ENCODE data around the gene NCDN.

Gene NCDN

DNA sequence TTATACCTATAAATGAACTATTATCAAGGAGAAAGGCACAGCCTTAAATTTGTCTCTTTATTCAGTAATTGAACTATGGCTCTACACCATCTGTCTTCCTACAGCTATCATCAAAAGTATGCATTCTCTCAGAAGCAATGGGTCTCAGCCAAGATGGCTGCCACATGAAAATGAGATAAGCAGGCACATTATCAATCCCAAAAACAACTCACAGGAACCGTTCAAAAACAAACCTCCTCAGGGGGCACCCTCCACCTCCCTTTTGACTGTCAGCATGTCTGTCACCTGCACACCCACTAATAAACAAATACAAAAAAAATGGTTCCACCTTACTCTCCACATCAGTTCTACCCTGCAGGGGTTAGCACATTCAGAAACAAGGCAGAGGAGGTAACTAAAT is 24.0 kb upstream of the NCDN start:
- H3K27ac ChIP-seq (ENCODE audit: low read depth, low read length), result no peak overlapping the region
- H3K27me3 ChIP-seq (ENCODE audit: control insufficient read depth in 1 of 2, insufficient read depth in 2 of 2, low read length in 2 of 2), result no peaks in the 10 kb centered on the region
- peaks cover 20% of the 10 kb centered on the region for H3K4me1 ChIP-seq (ENCODE audit: insufficient read depth, low read length)

DNA sequence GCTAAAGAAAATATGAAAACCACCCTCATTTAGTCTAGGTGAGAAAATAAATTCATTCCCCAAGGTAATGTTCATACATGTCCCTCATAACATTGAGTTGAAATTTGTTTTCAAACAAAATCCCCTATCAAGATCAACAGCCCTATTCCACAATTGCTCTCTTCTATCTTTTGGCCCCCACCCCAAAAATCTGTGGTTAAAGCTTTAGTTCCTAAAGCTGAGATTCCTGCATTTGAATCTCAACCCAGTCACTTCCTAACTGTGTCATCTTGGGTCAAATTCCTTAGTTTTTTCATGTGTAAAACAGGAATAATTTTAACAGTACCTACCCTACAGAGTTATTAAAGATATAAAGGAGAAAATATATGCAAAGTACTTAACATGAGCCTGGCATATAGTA is 22.4 kb upstream of the NCDN start:
- no peaks in the 10 kb centered on the region for H3K27me3 ChIP-seq (ENCODE audit: control insufficient read depth in 1 of 2, insufficient read depth in 2 of 2, low read length in 2 of 2)
- no peak overlapping the region for H3K27ac ChIP-seq (ENCODE audit: low read depth, low read length)
- H3K36me3 ChIP-seq (ENCODE audit: insufficient read depth, low read length), result no peaks in the 10 kb centered on the region
- peaks cover 34% of the 10 kb centered on the region for H3K4me1 ChIP-seq (ENCODE audit: insufficient read depth, low read length)
- no peak overlapping the region for H3K9ac ChIP-seq (ENCODE audit: low read length)
- no peak overlapping the region for H3K4me3 ChIP-seq (ENCODE audit: low read depth in 1 of 2, low read length in 2 of 2)
- no peaks in the 10 kb centered on the region for H3K9me3 ChIP-seq (ENCODE audit: low read length)

More for the DNA sequence above, 24.0 kb upstream of the NCDN start:
- Histone ChIP-seq H3K36me3 (ENCODE audit: insufficient read depth, low read length) (no peaks in the 10 kb centered on the region), H3K4me3 (ENCODE audit: low read depth in 1 of 2, low read length in 2 of 2) (no peak overlapping the region), H3K9me3 (ENCODE audit: low read length) (no peaks in the 10 kb centered on the region), H3K9ac (ENCODE audit: low read length) (no peak overlapping the region)

GRCh38 chr1:35536556-35537162 is 20.9 kb upstream of the NCDN start:
- H3K27me3 ChIP-seq (ENCODE audit: control insufficient read depth in 1 of 2, insufficient read depth in 2 of 2, low read length in 2 of 2), result no peaks in the 10 kb centered on the region
- H3K9ac ChIP-seq (ENCODE audit: low read length), result no peak overlapping the region
- H3K27ac ChIP-seq (ENCODE audit: low read depth, low read length), result no peak overlapping the region
- H3K4me3 ChIP-seq (ENCODE audit: low read depth in 1 of 2, low read length in 2 of 2), result no peak overlapping the region
- no peaks in the 10 kb centered on the region for H3K36me3 ChIP-seq (ENCODE audit: insufficient read depth, low read length)
- H3K4me1 ChIP-seq (ENCODE audit: insufficient read depth, low read length), result peaks cover 41% of the 10 kb centered on the region
- no peaks in the 10 kb centered on the region for H3K9me3 ChIP-seq (ENCODE audit: low read length)

DNA sequence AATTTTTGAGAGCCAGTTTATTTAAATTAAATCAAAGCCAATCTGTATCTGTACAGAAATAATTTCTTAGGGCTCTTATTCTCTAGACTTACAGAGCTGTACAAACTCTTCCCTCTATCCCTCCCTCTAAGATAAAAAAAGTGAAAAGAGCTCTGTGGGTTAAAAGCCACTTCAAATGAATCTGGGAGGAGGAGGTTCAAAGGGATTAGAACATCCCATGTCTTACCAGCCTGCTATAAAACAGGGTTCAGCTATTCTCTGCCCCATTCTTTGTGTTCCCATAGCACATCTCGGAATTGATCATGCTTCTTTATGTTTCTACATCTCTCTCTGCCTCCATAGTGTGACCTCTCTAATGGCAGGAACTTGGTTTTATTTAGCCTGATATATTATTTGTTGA is 19.8 kb upstream of the NCDN start:
- Histone ChIP-seq H3K4me3 (ENCODE audit: low read depth in 1 of 2, low read length in 2 of 2) (no peak overlapping the region), H3K27ac (ENCODE audit: low read depth, low read length) (no peak overlapping the region), H3K9ac (ENCODE audit: low read length) (no peak overlapping the region), H3K36me3 (ENCODE audit: insufficient read depth, low read length) (no peaks in the 10 kb centered on the region), H3K9me3 (ENCODE audit: low read length) (no peaks in the 10 kb centered on the region), H3K27me3 (ENCODE audit: control insufficient read depth in 1 of 2, insufficient read depth in 2 of 2, low read length in 2 of 2) (no peaks in the 10 kb centered on the region), H3K4me1 (ENCODE audit: insufficient read depth, low read length) (peaks cover 37% of the 10 kb centered on the region)

- Histone ChIP-seq H3K4me1 (ENCODE audit: insufficient read depth, low read length) (peaks cover 36% of the 10 kb centered on the region), H3K36me3 (ENCODE audit: insufficient read depth, low read length) (no peaks in the 10 kb centered on the region), H3K27me3 (ENCODE audit: control insufficient read depth in 1 of 2, insufficient read depth in 2 of 2, low read length in 2 of 2) (no peaks in the 10 kb centered on the region), H3K9ac (ENCODE audit: low read length) (no peak overlapping the region), H3K4me3 (ENCODE audit: low read depth in 1 of 2, low read length in 2 of 2) (no peak overlapping the region), H3K9me3 (ENCODE audit: low read length) (no peaks in the 10 kb centered on the region), H3K27ac (ENCODE audit: low read depth, low read length) (no peak overlapping the region)
Observed at GRCh38 chr1:35539073-35539823, 18.4 kb upstream of the NCDN start.

GRCh38 chr1:35539824-35540261 is 17.8 kb upstream of the NCDN start:
- Histone ChIP-seq H3K27ac (ENCODE audit: low read depth, low read length) (no peak overlapping the region), H3K9me3 (ENCODE audit: low read length) (no peaks in the 10 kb centered on the region), H3K27me3 (ENCODE audit: control insufficient read depth in 1 of 2, insufficient read depth in 2 of 2, low read length in 2 of 2) (no peaks in the 10 kb centered on the region), H3K36me3 (ENCODE audit: insufficient read depth, low read length) (no peaks in the 10 kb centered on the region), H3K4me1 (ENCODE audit: insufficient read depth, low read length) (peaks cover 39% of the 10 kb centered on the region), H3K9ac (ENCODE audit: low read length) (no peak overlapping the region), H3K4me3 (ENCODE audit: low read depth in 1 of 2, low read length in 2 of 2) (no peak overlapping the region)

- H3K9me3 ChIP-seq (ENCODE audit: low read length), result no peaks in the 10 kb centered on the region
- H3K4me1 ChIP-seq (ENCODE audit: insufficient read depth, low read length), result peaks cover 16% of the 10 kb centered on the region
- peaks cover 10% of the 10 kb centered on the region for H3K36me3 ChIP-seq (ENCODE audit: insufficient read depth, low read length)
- no peak overlapping the region for H3K27ac ChIP-seq (ENCODE audit: low read depth, low read length)
- H3K27me3 ChIP-seq (ENCODE audit: control insufficient read depth in 1 of 2, insufficient read depth in 2 of 2, low read length in 2 of 2), result no peaks in the 10 kb centered on the region
- no peak overlapping the region for H3K9ac ChIP-seq (ENCODE audit: low read length)
- H3K4me3 ChIP-seq (ENCODE audit: low read depth in 1 of 2, low read length in 2 of 2), result no peak overlapping the region
Observed at GRCh38 chr1:35544976-35545375, 12.6 kb upstream of the NCDN start.

- Histone ChIP-seq H3K4me3 (ENCODE audit: low read depth in 1 of 2, low read length in 2 of 2) (no peak overlapping the region), H3K27me3 (ENCODE audit: control insufficient read depth in 1 of 2, insufficient read depth in 2 of 2, low read length in 2 of 2) (no peaks in the 10 kb centered on the region), H3K9me3 (ENCODE audit: low read length) (no peaks in the 10 kb centered on the region), H3K4me1 (ENCODE audit: insufficient read depth, low read length) (peaks cover 7% of the 10 kb centered on the region), H3K36me3 (ENCODE audit: insufficient read depth, low read length) (peaks cover 19% of the 10 kb centered on the region), H3K9ac (ENCODE audit: low read length) (no peak overlapping the region), H3K27ac (ENCODE audit: low read depth, low read length) (no peak overlapping the region)
Observed at GRCh38 chr1:35546614-35547013, 11.0 kb upstream of the NCDN start.

GRCh38 chr1:35553851-35554250 is 3.7 kb upstream of the NCDN start:
- no peak overlapping the region for H3K4me3 ChIP-seq (ENCODE audit: low read depth in 1 of 2, low read length in 2 of 2)
- no peaks in the 10 kb centered on the region for H3K9me3 ChIP-seq (ENCODE audit: low read length)
- no peak overlapping the region for H3K27ac ChIP-seq (ENCODE audit: low read depth, low read length)
- H3K4me1 ChIP-seq (ENCODE audit: insufficient read depth, low read length), result peaks cover 39% of the 10 kb centered on the region
- H3K27me3 ChIP-seq (ENCODE audit: control insufficient read depth in 1 of 2, insufficient read depth in 2 of 2, low read length in 2 of 2), result no peaks in the 10 kb centered on the region
- H3K36me3 ChIP-seq (ENCODE audit: insufficient read depth, low read length), result peaks cover 37% of the 10 kb centered on the region
- H3K9ac ChIP-seq (ENCODE audit: low read length), result no peak overlapping the region

DNA sequence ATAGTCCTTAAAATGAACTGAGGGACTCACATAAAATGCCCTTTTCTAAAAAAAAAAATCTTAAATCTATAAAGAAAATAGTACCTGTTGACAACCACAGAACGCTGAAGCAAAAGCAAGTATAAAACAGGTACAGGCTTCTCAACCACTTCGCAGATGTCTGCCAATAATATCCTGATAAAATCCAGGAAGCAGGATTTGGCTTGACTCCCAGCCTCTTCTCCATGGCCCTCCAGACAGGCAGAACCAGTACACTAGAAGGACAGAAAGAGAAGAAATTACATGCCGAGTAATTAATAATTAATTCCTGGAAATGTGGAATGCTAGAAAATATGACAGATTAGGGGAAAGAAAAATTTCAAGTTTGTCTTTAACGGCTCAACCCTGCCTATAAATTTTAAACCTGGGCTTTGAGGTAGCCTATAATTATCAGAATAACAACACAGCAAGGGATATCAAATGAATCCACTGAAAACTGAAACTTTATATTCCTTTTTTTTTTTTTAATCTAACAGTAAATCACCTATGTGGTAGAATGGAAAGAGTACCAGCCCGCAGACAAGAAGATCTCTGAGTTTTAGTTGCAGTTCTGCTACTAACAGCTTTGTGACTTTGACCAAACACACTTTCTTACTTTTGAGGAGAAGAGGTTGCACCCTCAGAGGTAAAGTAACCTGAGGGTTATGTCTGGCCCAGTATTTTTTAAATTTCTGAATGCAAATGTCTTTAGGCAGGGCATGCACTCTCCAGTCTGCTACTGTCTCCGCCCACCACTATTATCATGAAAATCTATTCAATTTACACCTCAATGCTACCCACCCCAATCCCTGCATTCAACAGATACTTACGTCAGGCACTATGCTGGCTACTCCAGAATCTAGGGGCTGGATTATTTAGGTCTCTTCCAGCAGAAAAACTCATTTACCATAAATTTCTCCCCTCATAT is 3.1 kb upstream of the NCDN start:
- Histone ChIP-seq H3K9ac (ENCODE audit: low read length) (no peak overlapping the region), H3K4me1 (ENCODE audit: insufficient read depth, low read length) (peaks cover 44% of the 10 kb centered on the region), H3K4me3 (ENCODE audit: low read depth in 1 of 2, low read length in 2 of 2) (no peak overlapping the region), H3K27me3 (ENCODE audit: control insufficient read depth in 1 of 2, insufficient read depth in 2 of 2, low read length in 2 of 2) (no peaks in the 10 kb centered on the region), H3K27ac (ENCODE audit: low read depth, low read length) (no peak overlapping the region), H3K36me3 (ENCODE audit: insufficient read depth, low read length) (peaks cover 31% of the 10 kb centered on the region), H3K9me3 (ENCODE audit: low read length) (no peaks in the 10 kb centered on the region)

GRCh38 chr1:35555212-35555584 is 2.4 kb upstream of the NCDN start:
- Histone ChIP-seq H3K36me3 (ENCODE audit: insufficient read depth, low read length) (peaks cover 28% of the 10 kb centered on the region), H3K9me3 (ENCODE audit: low read length) (no peaks in the 10 kb centered on the region), H3K4me1 (ENCODE audit: insufficient read depth, low read length) (peaks cover 45% of the 10 kb centered on the region), H3K4me3 (ENCODE audit: low read depth in 1 of 2, low read length in 2 of 2) (no peak overlapping the region), H3K27ac (ENCODE audit: low read depth, low read length) (no peak overlapping the region), H3K9ac (ENCODE audit: low read length) (no peak overlapping the region), H3K27me3 (ENCODE audit: control insufficient read depth in 1 of 2, insufficient read depth in 2 of 2, low read length in 2 of 2) (no peaks in the 10 kb centered on the region)

Data from muscle layer of colon (tissue), 2 donors.